ENCODE data around the gene ERP44. TPM values are rescaled to one million over a fixed set of nuclear protein-coding genes. Genes with fewer than 3 reads are reported as not detected.

Gene ERP44
- total and polyA plus RNA-seq, 2 donors (not counting 3 experiments of a cell fraction or from before 2014, with no cell fraction given), result 9.9 to 21.4 TPM

- dilution Hi-C loops (cut with MboI; ENCODE audit: extremely low pct_ligation_motif_present, low sequenced_read_pairs) (no loop called here), intact Hi-C loops (cut with micrococcal nuclease) (no loop called here)
- H3K9me1 ChIP-seq (replicated peaks; ENCODE audit: control insufficient read depth, extremely low read depth, insufficient read depth, low read length), result no peaks in the 10 kb centered on the region
- H3K4me3 ChIP-seq (replicated peaks in 1 of 3; ENCODE audit: insufficient read depth in 1 of 3, low read depth in 1 of 3, low read length in 3 of 3), result no peak overlapping the region
- H3K36me3 ChIP-seq (ENCODE audit: control insufficient read depth in 2 of 2, extremely low read depth in 1 of 2, insufficient read depth in 2 of 2, low read length in 2 of 2), result no peaks in the 10 kb centered on the region
- H2AFZ ChIP-seq (ENCODE audit: low read depth, low read length), result no peak overlapping the region
- DNase-seq (ENCODE audit: low read depth, low spot score) (no peak), FAIRE-seq (no peak)
- BruUV-seq (replicated peaks), result no TSS peak
- H3K4me1 ChIP-seq (ENCODE audit: control insufficient read depth, extremely low read depth, insufficient read depth, low read length), result no peaks in the 10 kb centered on the region
- no peak overlapping the region for H3K27ac ChIP-seq (ENCODE audit: insufficient read depth, low read depth, low read length)
- TF ChIP-seq, protein P1, sequence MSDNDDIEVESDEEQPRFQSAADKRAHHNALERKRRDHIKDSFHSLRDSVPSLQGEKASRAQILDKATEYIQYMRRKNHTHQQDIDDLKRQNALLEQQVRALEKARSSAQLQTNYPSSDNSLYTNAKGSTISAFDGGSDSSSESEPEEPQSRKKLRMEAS (IDR thresholded peaks at IDR 0.05; ENCODE audit: insufficient read depth, insufficient read length), result no peak
- no peak for TF ChIP-seq EZH2 (IDR thresholded peaks at IDR 0.05; ENCODE audit: borderline replicate concordance, low read depth, low read length, severe bottlenecking)
- no peak for TF ChIP-seq POLR2A (IDR thresholded peaks at IDR 0.05; ENCODE audit: low read depth, low read length)
- no peaks in the 10 kb centered on the region for H4K20me1 ChIP-seq (replicated peaks; ENCODE audit: control insufficient read depth, extremely low read depth, insufficient read depth, low read length)
- H3K9me3 ChIP-seq (replicated peaks; ENCODE audit: control insufficient read depth, insufficient read depth, low read length), result no peaks in the 10 kb centered on the region
- H3K79me2 ChIP-seq (ENCODE audit: control insufficient read depth, insufficient read depth, low read length), result no peaks in the 10 kb centered on the region
- H3K27me3 ChIP-seq (ENCODE audit: control insufficient read depth in 2 of 2, insufficient read depth in 2 of 2, low read length in 2 of 2), result no peaks in the 10 kb centered on the region
- ChIA-PET CTCF (interaction anchor here (1.0 to 1.3 kb wide), 4 partner anchors 9 to 767 kb away, joined by 3 to 5 read pairs (median 3); no protein-coding TSS in a partner anchor), POLR2A (no interaction called here)
- no peak overlapping the region for H3K4me2 ChIP-seq (ENCODE audit: insufficient read depth, low read length)
- no peak overlapping the region for H3K9ac ChIP-seq (replicated peaks; ENCODE audit: extremely low read depth, insufficient read depth, low read length)
Observed at GRCh38 chr9:99977033-99977792, 121.6 kb downstream of the ERP44 start.

GRCh38 chr9:99973455-99973854, 125.3 kb downstream of the ERP44 start:
- Histone ChIP-seq H3K9me1 (replicated peaks; ENCODE audit: control insufficient read depth, extremely low read depth, insufficient read depth, low read length) (no peaks in the 10 kb centered on the region), H3K9ac (replicated peaks; ENCODE audit: extremely low read depth, insufficient read depth, low read length) (no peak overlapping the region), H3K4me3 (replicated peaks in 1 of 3; ENCODE audit: insufficient read depth in 1 of 3, low read depth in 1 of 3, low read length in 3 of 3) (no peak overlapping the region), H3K27me3 (ENCODE audit: control insufficient read depth in 2 of 2, insufficient read depth in 2 of 2, low read length in 2 of 2) (no peaks in the 10 kb centered on the region), H4K20me1 (replicated peaks; ENCODE audit: control insufficient read depth, extremely low read depth, insufficient read depth, low read length) (no peaks in the 10 kb centered on the region), H2AFZ (ENCODE audit: low read depth, low read length) (no peak overlapping the region), H3K36me3 (ENCODE audit: control insufficient read depth in 2 of 2, extremely low read depth in 1 of 2, insufficient read depth in 2 of 2, low read length in 2 of 2) (no peaks in the 10 kb centered on the region), H3K27ac (ENCODE audit: insufficient read depth, low read depth, low read length) (no peak overlapping the region), H3K4me2 (ENCODE audit: insufficient read depth, low read length) (no peak overlapping the region), H3K79me2 (ENCODE audit: control insufficient read depth, insufficient read depth, low read length) (no peaks in the 10 kb centered on the region), H3K9me3 (replicated peaks; ENCODE audit: control insufficient read depth, insufficient read depth, low read length) (no peaks in the 10 kb centered on the region), H3K4me1 (ENCODE audit: control insufficient read depth, extremely low read depth, insufficient read depth, low read length) (no peaks in the 10 kb centered on the region)
- DNase-seq (ENCODE audit: low read depth, low spot score) (no peak), FAIRE-seq (no peak)
- CTCF ChIA-PET, result no interaction called here
- intact Hi-C loops (cut with micrococcal nuclease), result no loop called here
- TF ChIP-seq, protein P1 (IDR thresholded peaks at IDR 0.05; ENCODE audit: insufficient read depth, insufficient read length), result no peak
- TF ChIP-seq POLR2A (IDR thresholded peaks at IDR 0.05; ENCODE audit: low read depth, low read length) (no peak), EZH2 (IDR thresholded peaks at IDR 0.05; ENCODE audit: borderline replicate concordance, low read depth, low read length, severe bottlenecking) (no peak), POLR2AphosphoS5 (IDR thresholded peaks at IDR 0.05; ENCODE audit: insufficient read depth, low read depth, low read length) (no peak), CTCF (IDR thresholded peaks at IDR 0.05; ENCODE audit: extremely low read depth in 1 of 2, insufficient read depth in 1 of 2, low read depth in 1 of 2, low read length in 2 of 2) (no peak), FOS (IDR thresholded peaks at IDR 0.05; ENCODE audit: borderline replicate concordance, insufficient read depth, low read length) (no peak), JUN (IDR thresholded peaks at IDR 0.05; ENCODE audit: borderline replicate concordance, insufficient read depth, insufficient read length, low read depth) (no peak), GATA2 (IDR thresholded peaks at IDR 0.05; ENCODE audit: insufficient read depth, insufficient read length, low read depth, low read length) (no peak), MYC (IDR thresholded peaks at IDR 0.05; ENCODE audit: low read depth, low read length) (no peak)
- no TSS peak for BruUV-seq (replicated peaks)
- dilution Hi-C loops (cut with MboI; ENCODE audit: extremely low pct_ligation_motif_present, low sequenced_read_pairs), result no loop called here
- POLR2A ChIA-PET, result no interaction called here

Data from endothelial cell of umbilical vein (primary cell).